ENCODE results near the gene SPNS3.

Gene SPNS3

GRCh38 chr17:4527566-4528125 lies 93.9 kb downstream of the SPNS3 start:
- DNase-seq (ENCODE audit: low spot score), result no peak

GRCh38 chr17:4529533-4530152 lies 95.9 kb downstream of the SPNS3 start:
- DNase-seq (ENCODE audit: low spot score), result no peak

GRCh38 chr17:4530799-4531730 lies 97.3 kb downstream of the SPNS3 start:
- DNase-seq (ENCODE audit: low spot score), result no peak

GRCh38 chr17:4531988-4532736 lies 98.4 kb downstream of the SPNS3 start:
- no peak for DNase-seq (ENCODE audit: low spot score)

GRCh38 chr17:4532860-4533522 lies 99.3 kb downstream of the SPNS3 start:
- no peak for DNase-seq (ENCODE audit: low spot score)

- DNase-seq (ENCODE audit: low spot score), result peak; percentile 73
Measured at GRCh38 chr17:4533523-4534504, 100.1 kb downstream of the SPNS3 start.

GRCh38 chr17:4534515-4534914 lies 100.8 kb downstream of the SPNS3 start:
- no peak for DNase-seq (ENCODE audit: low spot score)

- DNase-seq (ENCODE audit: low spot score), result no peak
Measured at GRCh38 chr17:4534928-4535666, 101.4 kb downstream of the SPNS3 start.

- DNase-seq (ENCODE audit: low spot score), result no peak
Measured at GRCh38 chr17:4535667-4536258, 102.0 kb downstream of the SPNS3 start.

GRCh38 chr17:4536259-4536741 lies 102.6 kb downstream of the SPNS3 start:
- no peak for DNase-seq (ENCODE audit: low spot score)

- DNase-seq (ENCODE audit: low spot score), result no peak
Measured at GRCh38 chr17:4536742-4537411, 103.1 kb downstream of the SPNS3 start.
